KMS-11 (cell line): Measurements from ENCODE around the gene PFKFB2.

ENCODE experiments used
- H2AFZ ChIP-seq: fragments of 200-600 bp; sonication (generic); 2 replicates; pipeline ENCODE4 v1.6.1; 2016; ENCODE audit warnings: antibody characterized with exemption, mixed run types, low read depth
- H3K27ac ChIP-seq: fragments of 200-600 bp; sonication (generic); 2 replicates; pipeline ENCODE4 v1.6.1; 2016; ENCODE audit warnings: mild to moderate bottlenecking, mixed run types
- H3K27me3 ChIP-seq: fragments of 200-600 bp; sonication (generic); 2 replicates; pipeline ENCODE4 v1.6.1; 2017; ENCODE audit warnings: mild to moderate bottlenecking, low read depth, mixed run types, moderate library complexity; ENCODE audit not compliant: insufficient read depth
- H3K36me3 ChIP-seq: fragments of 200-600 bp; sonication (generic); 2 replicates; pipeline ENCODE4 v1.6.1; 2017; ENCODE audit warnings: mild to moderate bottlenecking, mixed run types; ENCODE audit not compliant: insufficient read depth
- H3K4me1 ChIP-seq: fragments of 200-600 bp; sonication (generic); 2 replicates; pipeline ENCODE4 v1.6.1; 2016; ENCODE audit warnings: mild to moderate bottlenecking, low read depth, mixed run types; ENCODE audit not compliant: poor library complexity, severe bottlenecking
- H3K4me2 ChIP-seq: fragments of 200-600 bp; sonication (generic); 2 replicates; pipeline ENCODE4 v1.7.0; 2016; ENCODE audit warnings: mild to moderate bottlenecking, mixed run types
- H3K4me3 ChIP-seq: fragments of 200-600 bp; sonication (generic); IDR thresholded peaks from 2 replicates; pipeline ENCODE4 v1.6.1; 2017; ENCODE audit warnings: low read depth, low read length, mixed read lengths; ENCODE audit not compliant: insufficient read depth
- H3K79me2 ChIP-seq: fragments of 200-600 bp; sonication (generic); 2 replicates; pipeline ENCODE4 v1.6.1; 2016; ENCODE audit warnings: low read depth, mixed run types; ENCODE audit not compliant: insufficient read depth
- H3K9ac ChIP-seq: fragments of 200-600 bp; sonication (generic); 2 replicates; pipeline ENCODE4 v1.6.1; 2016; ENCODE audit warnings: mild to moderate bottlenecking, mixed run types
- H4K20me1 ChIP-seq: fragments of 200-600 bp; sonication (generic); 2 replicates; pipeline ENCODE4 v1.6.1; 2016; ENCODE audit warnings: mild to moderate bottlenecking, mixed run types; ENCODE audit not compliant: insufficient read depth
- TF ChIP-seq, protein P1 (sequence below): fragments of 200-600 bp; sonication (generic); conservative IDR thresholded peaks from 2 replicates; pipeline ENCODE4 v1.6.1; 2017; ENCODE audit warnings: low read depth, mild to moderate bottlenecking, antibody characterized with exemption, low read length, moderate library complexity, mixed read lengths

The PFKFB2 gene

DNA sequence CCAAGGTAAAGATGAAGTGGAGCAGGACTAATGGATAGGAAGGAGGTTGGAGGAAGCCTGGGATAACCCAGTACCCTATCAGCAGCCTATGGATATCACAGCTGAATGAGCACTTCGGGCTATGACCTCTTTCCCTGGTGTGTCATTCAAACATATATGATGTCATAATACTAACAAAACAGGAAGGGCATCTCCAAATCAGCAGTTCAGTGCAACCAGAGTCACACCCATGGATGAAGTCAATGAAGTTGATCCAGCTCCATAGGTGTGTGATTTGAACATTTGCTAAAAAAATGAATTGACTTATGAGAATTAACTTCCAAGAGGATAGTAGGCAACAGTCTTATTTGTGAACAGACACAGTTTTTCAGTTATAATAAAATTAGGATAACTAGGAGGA lies 18.9 kb upstream of the PFKFB2 start:
- Histone ChIP-seq H3K4me2 (no peak overlapping the region), H4K20me1 (no peaks in the 10 kb centered on the region), H3K4me3 (no peak overlapping the region), H3K4me1 (no peaks in the 10 kb centered on the region), H3K79me2 (no peaks in the 10 kb centered on the region), H3K27me3 (no peaks in the 10 kb centered on the region), H3K9ac (no peak overlapping the region), H2AFZ (no peak overlapping the region), H3K36me3 (no peaks in the 10 kb centered on the region), H3K27ac (no peak overlapping the region)
- TF ChIP-seq, protein P1, sequence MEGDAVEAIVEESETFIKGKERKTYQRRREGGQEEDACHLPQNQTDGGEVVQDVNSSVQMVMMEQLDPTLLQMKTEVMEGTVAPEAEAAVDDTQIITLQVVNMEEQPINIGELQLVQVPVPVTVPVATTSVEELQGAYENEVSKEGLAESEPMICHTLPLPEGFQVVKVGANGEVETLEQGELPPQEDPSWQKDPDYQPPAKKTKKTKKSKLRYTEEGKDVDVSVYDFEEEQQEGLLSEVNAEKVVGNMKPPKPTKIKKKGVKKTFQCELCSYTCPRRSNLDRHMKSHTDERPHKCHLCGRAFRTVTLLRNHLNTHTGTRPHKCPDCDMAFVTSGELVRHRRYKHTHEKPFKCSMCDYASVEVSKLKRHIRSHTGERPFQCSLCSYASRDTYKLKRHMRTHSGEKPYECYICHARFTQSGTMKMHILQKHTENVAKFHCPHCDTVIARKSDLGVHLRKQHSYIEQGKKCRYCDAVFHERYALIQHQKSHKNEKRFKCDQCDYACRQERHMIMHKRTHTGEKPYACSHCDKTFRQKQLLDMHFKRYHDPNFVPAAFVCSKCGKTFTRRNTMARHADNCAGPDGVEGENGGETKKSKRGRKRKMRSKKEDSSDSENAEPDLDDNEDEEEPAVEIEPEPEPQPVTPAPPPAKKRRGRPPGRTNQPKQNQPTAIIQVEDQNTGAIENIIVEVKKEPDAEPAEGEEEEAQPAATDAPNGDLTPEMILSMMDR, result no peak

DNA sequence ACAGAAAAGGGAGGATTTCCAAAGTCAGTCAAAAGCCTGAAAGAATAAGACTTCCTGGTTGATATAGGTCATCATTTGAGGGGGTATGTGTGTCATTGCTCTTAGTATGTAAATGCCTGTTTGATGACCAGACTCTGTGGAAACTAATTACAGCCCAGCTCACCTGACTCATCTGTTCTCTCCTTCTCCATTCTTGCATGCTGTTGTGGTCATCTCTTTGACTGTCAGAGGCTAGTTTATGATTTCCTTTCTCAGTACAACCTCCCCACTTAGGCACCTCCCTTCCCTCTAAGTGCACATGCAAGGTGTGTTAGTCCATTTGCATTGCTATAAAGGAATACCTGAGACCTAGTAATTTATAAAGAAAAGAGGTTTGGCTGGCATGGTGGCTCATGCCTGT lies 18.1 kb upstream of the PFKFB2 start:
- Histone ChIP-seq H4K20me1 (no peaks in the 10 kb centered on the region), H3K27me3 (no peaks in the 10 kb centered on the region), H2AFZ (no peak overlapping the region), H3K79me2 (no peaks in the 10 kb centered on the region), H3K4me2 (no peak overlapping the region), H3K27ac (no peak overlapping the region), H3K4me1 (no peaks in the 10 kb centered on the region), H3K36me3 (no peaks in the 10 kb centered on the region), H3K4me3 (no peak overlapping the region), H3K9ac (no peak overlapping the region)
- TF ChIP-seq, protein P1, result no peak

DNA sequence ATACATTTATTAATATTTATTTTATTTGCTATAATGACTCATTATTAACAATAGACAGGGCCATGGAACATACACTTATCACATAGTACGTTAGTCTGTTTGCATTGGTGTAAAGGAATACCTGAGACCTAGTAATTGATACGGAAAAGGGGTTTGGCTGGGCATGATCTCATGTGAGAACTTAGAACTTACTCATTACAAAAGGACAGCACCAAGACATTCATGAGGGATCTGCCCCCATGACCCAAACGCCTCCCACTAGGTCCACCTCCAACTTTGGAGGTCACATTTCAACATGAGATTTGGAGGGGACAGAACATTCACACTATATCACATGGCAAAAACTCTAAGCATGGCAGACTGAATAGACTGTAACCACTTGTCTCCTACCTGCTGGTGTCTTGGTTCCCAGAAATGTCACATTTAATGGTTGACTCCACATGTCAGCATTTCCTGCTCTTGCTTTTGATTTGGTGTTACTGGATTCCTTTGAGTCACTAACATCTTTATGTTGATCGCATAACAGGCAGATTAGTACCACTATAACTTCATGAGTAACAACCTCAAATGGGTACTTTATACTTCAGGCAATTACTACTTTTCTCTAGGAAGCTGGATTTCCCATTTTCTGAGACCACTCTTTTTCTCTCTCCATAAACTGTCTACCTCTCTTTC lies 17.1 kb upstream of the PFKFB2 start:
- Histone ChIP-seq H3K9ac (no peak overlapping the region), H3K27ac (no peak overlapping the region), H4K20me1 (no peaks in the 10 kb centered on the region), H3K79me2 (no peaks in the 10 kb centered on the region), H2AFZ (no peak overlapping the region), H3K36me3 (no peaks in the 10 kb centered on the region), H3K4me1 (no peaks in the 10 kb centered on the region), H3K4me3 (no peak overlapping the region), H3K4me2 (no peak overlapping the region), H3K27me3 (no peaks in the 10 kb centered on the region)
- TF ChIP-seq, protein P1, result no peak

DNA sequence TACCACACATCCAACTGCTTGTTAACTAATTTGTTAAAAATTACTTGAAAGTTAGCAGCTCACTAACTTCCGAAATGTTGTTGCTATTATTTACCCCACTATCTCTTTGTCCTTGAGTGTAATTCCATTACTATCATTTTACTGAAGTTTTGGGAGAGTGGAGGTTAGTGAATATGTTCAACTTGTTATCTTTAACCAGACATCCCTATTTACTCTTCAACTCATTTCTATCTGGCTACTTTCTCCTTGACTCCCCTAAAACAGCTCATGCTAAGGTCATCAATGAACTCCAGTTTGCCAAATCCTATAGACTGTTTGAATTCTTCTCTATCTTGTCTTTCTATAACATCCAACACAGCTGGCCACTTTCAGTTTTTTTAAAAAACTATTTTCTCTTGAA lies 16.2 kb upstream of the PFKFB2 start:
- H2AFZ ChIP-seq, result no peak overlapping the region
- H3K4me2 ChIP-seq, result no peak overlapping the region
- TF ChIP-seq, protein P1, result no peak
- H3K9ac ChIP-seq, result no peak overlapping the region
- no peaks in the 10 kb centered on the region for H3K79me2 ChIP-seq
- H3K4me1 ChIP-seq, result no peaks in the 10 kb centered on the region
- H3K27ac ChIP-seq, result no peak overlapping the region
- no peaks in the 10 kb centered on the region for H4K20me1 ChIP-seq
- no peaks in the 10 kb centered on the region for H3K27me3 ChIP-seq
- no peaks in the 10 kb centered on the region for H3K36me3 ChIP-seq
- H3K4me3 ChIP-seq, result no peak overlapping the region
